Measurements from ENCODE around the gene KRT34.

KRT34 gene

GRCh38 chr17:41328207-41328606 is 53.9 kb downstream of the KRT34 start:
- no peak for DNase-seq

Measured in DMS 273 treated with DMSO at 0.1 percent for 48 hours (cell line).